HEK293 (cell line): ENCODE results near the gene GOLGA8K.
"Not testable (repeated sequence)": the region's sequence is repeated elsewhere in the genome, so short reads cannot be mapped to it uniquely, and the experiment has no call there.

Experiments
- ZNF529 ChIP-seq: fragments of 450-650 bp; formaldehyde crosslinking; IDR thresholded peaks from 2 replicates; pipeline ENCODE4 v1.5.1; 2017; ENCODE audit warnings: missing genetic modification characterization, missing biosample characterization; ENCODE audit not compliant: insufficient replicate concordance
- TF ChIP-seq, protein P1 (sequence below): fragments of 450-650 bp; formaldehyde crosslinking; optimal IDR thresholded peaks from 2 replicates; pipeline ENCODE3; 2016; ENCODE audit warnings: missing biosample characterization, mild to moderate bottlenecking, missing genetic modification characterization
- TF ChIP-seq, protein P2 (sequence below): fragments of 450-650 bp; formaldehyde crosslinking; IDR thresholded peaks from 2 replicates; pipeline ENCODE4 v1.5.1; 2017; ENCODE audit warnings: missing biosample characterization, mild to moderate bottlenecking, missing genetic modification characterization, moderate library complexity
- TF ChIP-seq, protein P3 (sequence below): fragments of 450-650 bp; formaldehyde crosslinking; IDR thresholded peaks from 2 replicates; pipeline ENCODE4 v1.5.1; 2016; ENCODE audit warnings: missing biosample characterization, missing genetic modification characterization
- TF ChIP-seq, protein P4 (sequence below): fragments of 450-650 bp; formaldehyde crosslinking; IDR thresholded peaks from 2 replicates; pipeline ENCODE4 v1.5.1; 2016; ENCODE audit warnings: missing biosample characterization, missing genetic modification characterization

DNA sequence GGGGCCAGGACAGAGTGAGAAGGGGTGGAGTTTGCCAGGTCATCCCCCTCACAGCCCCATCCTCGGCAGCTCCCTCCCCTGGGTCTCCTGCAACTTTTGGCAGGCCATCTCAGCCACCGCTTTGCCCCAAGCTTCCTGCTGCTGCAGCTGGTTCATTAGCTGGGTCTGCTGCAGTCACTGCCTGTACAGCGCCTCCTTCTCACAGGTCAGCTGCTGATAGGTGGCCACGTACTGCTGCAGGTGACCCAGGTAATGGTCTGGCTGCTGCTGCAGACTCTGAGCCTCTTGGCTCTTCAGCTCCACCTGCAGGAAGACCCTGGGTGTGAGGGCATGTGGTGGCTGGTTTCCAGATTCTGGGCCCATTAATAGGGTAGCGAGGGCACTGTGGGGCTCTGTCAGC, 8.3 kb downstream of the GOLGA8K start:
- TF ChIP-seq, protein P1, sequence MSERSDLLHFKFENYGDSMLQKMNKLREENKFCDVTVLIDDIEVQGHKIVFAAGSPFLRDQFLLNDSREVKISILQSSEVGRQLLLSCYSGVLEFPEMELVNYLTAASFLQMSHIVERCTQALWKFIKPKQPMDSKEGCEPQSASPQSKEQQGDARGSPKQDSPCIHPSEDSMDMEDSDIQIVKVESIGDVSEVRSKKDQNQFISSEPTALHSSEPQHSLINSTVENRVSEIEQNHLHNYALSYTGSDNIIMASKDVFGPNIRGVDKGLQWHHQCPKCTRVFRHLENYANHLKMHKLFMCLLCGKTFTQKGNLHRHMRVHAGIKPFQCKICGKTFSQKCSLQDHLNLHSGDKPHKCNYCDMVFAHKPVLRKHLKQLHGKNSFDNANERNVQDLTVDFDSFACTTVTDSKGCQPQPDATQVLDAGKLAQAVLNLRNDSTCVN (tag by site-specific recombination), result not testable (repeated sequence)
- TF ChIP-seq ZNF529 (tag by site-specific recombination), result not testable (repeated sequence)
- TF ChIP-seq, protein P2, sequence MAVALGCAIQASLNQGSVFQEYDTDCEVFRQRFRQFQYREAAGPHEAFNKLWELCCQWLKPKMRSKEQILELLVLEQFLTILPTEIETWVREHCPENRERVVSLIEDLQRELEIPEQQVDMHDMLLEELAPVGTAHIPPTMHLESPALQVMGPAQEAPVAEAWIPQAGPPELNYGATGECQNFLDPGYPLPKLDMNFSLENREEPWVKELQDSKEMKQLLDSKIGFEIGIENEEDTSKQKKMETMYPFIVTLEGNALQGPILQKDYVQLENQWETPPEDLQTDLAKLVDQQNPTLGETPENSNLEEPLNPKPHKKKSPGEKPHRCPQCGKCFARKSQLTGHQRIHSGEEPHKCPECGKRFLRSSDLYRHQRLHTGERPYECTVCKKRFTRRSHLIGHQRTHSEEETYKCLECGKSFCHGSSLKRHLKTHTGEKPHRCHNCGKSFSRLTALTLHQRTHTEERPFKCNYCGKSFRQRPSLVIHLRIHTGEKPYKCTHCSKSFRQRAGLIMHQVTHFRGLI (tag by site-specific recombination), result not testable (repeated sequence)
- TF ChIP-seq, protein P3, sequence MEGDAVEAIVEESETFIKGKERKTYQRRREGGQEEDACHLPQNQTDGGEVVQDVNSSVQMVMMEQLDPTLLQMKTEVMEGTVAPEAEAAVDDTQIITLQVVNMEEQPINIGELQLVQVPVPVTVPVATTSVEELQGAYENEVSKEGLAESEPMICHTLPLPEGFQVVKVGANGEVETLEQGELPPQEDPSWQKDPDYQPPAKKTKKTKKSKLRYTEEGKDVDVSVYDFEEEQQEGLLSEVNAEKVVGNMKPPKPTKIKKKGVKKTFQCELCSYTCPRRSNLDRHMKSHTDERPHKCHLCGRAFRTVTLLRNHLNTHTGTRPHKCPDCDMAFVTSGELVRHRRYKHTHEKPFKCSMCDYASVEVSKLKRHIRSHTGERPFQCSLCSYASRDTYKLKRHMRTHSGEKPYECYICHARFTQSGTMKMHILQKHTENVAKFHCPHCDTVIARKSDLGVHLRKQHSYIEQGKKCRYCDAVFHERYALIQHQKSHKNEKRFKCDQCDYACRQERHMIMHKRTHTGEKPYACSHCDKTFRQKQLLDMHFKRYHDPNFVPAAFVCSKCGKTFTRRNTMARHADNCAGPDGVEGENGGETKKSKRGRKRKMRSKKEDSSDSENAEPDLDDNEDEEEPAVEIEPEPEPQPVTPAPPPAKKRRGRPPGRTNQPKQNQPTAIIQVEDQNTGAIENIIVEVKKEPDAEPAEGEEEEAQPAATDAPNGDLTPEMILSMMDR (tag by site-specific recombination), result not testable (repeated sequence)
- TF ChIP-seq, protein P4, sequence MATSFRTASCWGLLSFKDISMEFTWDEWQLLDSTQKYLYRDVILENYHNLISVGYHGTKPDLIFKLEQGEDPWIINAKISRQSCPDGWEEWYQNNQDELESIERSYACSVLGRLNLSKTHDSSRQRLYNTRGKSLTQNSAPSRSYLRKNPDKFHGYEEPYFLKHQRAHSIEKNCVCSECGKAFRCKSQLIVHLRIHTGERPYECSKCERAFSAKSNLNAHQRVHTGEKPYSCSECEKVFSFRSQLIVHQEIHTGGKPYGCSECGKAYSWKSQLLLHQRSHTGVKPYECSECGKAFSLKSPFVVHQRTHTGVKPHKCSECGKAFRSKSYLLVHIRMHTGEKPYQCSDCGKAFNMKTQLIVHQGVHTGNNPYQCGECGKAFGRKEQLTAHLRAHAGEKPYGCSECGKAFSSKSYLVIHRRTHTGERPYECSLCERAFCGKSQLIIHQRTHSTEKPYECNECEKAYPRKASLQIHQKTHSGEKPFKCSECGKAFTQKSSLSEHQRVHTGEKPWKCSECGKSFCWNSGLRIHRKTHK, result not testable (repeated sequence)
